ENCODE data around the gene MORN4. TPM values are rescaled to one million over a fixed set of nuclear protein-coding genes. Genes with fewer than 3 reads are reported as not detected.
A peak's percentile ranks its signal among the peaks of the same experiment; 100 is the strongest.

Gene MORN4
- total and polyA plus RNA-seq, 9 of the 15 experiments (the other 6 are each of a cell fraction or from before 2014, with no cell fraction given): 8.3 to 23.9 (median 11.7) TPM

DNA sequence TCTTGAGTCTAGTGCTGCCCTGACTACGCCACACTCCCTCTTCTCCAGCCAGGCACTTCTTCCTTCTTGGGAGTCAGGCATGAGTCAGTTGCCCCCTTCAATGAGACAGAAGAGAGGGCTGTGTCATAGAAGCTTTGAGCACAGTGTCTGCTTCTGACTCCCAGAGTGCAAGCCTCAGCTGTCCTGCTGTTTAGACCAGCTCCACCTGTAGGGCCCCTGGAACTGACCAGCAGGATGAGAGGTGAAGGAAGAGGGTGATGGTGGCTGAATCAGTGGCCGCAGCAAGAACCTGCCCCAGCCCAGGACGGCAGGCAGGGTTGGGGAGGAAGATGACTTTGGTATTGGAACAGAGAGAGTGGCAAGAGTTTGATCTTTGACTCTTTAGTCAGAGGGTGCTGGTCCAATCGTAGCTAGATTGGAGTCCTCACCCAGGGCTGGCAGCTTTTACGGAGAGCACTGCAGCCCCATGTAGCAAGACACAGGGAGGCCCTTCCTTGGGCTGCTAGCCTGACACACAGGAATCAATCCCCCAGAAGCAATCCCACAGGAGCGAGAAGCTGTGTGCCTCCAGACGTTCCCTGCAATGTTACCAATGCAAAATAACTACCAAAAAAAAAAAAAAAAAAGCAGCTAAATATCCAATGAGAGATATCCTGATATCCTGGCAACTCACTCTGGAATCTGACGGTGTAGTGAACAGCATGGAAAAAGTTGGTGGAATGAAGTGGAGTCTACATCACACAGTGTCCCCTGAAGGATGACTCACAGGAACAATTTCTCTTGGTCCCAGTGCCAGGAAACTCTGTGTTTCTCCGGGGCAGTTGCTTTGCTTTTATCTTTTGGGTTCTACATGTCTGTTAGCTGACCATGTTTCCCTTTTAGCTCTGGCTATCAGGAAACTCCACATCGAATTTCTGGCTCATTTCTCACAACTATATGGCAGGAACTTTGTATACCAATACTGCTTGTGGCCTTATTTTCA lies 36.9 kb downstream of the MORN4 start:
- POLR2A ChIA-PET: interaction anchor here (0.9 to 1.4 kb wide), 2 partner anchors 12 to 130 kb away, joined by 3 to 6 read pairs; no protein-coding TSS in a partner anchor
- ATAC-seq: peak; percentile 71
- Histone ChIP-seq H4K20me1 (replicated peaks; ENCODE audit: control insufficient read depth, insufficient read depth, low read length) (no peaks in the 10 kb centered on the region), H3K36me3 (ENCODE audit: control insufficient read depth, insufficient read depth, low read length) (no peaks in the 10 kb centered on the region), H3K9me1 (ENCODE audit: control insufficient read depth, insufficient read depth, low read length) (no peaks in the 10 kb centered on the region), H3K27me3 (ENCODE audit: control insufficient read depth in 2 of 2, insufficient read depth in 2 of 2, low read length in 2 of 2) (no peaks in the 10 kb centered on the region), H3K4me3 (no peak overlapping the region), H3K27ac (ENCODE audit: extremely low read depth, low read depth, low read length) (peak overlapping the region; percentile 22; the same call in 1 of the 3 replicates), H3K4me2 (ENCODE audit: insufficient read depth, low read length) (no peak overlapping the region), H3K79me2 (ENCODE audit: control insufficient read depth, insufficient read depth, low read length) (no peaks in the 10 kb centered on the region), H3K9me3 (replicated peaks; ENCODE audit: control insufficient read depth, insufficient read depth, low read depth, low read length) (no peaks in the 10 kb centered on the region), H3K4me1 (replicated peaks in 1 of 2; ENCODE audit: control insufficient read depth in 2 of 2, insufficient read depth in 2 of 2, low read length in 2 of 2) (peaks cover 17 to 23% of the 10 kb centered on the region in 2 experiments), H3K9ac (ENCODE audit: insufficient read depth in 1 of 2, low read depth in 2 of 2, low read length in 2 of 2) (peak overlapping the region in 1 of 2 experiments; percentile 45; a peak in 2 of 4 replicates), H2AFZ (ENCODE audit: low read depth, low read length) (peak overlapping the region; percentile 86)
- CTCF ChIA-PET (ENCODE audit: low intra/inter-chr PET ratio): no interaction called here
- TF ChIP-seq SMARCE1 (IDR thresholded peaks at IDR 0.05) (0 out of 2 replicates have a peak, but pooled peaks have one; percentile 23), SRSF1 (IDR thresholded peaks at IDR 0.05; ENCODE audit: low read depth, low read length) (no peak), CBFA2T3 (IDR thresholded peaks at IDR 0.05) (peak; percentile 19; the same call in 1 of the 2 replicates), HMGN3 (IDR thresholded peaks at IDR 0.05; ENCODE audit: borderline replicate concordance, extremely low read depth, insufficient read length, low read depth, low read length) (no peak), SMARCA4 (IDR thresholded peaks at IDR 0.05) (peak; percentile 43; the same call in 1 of the 2 replicates), ATF3 (IDR thresholded peaks at IDR 0.05) (peak; percentile 56), ATF3 (CRISPR knock-in tag; conservative IDR thresholded peaks at IDR 0.05) (no peak), ARID1B (IDR thresholded peaks at IDR 0.05) (peak; percentile 37; the same call in 1 of the 2 replicates), JUND (IDR thresholded peaks at IDR 0.05; ENCODE audit: borderline replicate concordance, low read depth, low read length) (peak; percentile 60; the same call in 1 of the 2 replicates), JUND (tag; IDR thresholded peaks at IDR 0.05; ENCODE audit: borderline replicate concordance, low read depth, low read length) (no peak; the same call in 2 of the 3 replicates), FOSL1 (tag; conservative IDR thresholded peaks at IDR 0.05) (peak; percentile 66)
- TF ChIP-seq, protein P1, sequence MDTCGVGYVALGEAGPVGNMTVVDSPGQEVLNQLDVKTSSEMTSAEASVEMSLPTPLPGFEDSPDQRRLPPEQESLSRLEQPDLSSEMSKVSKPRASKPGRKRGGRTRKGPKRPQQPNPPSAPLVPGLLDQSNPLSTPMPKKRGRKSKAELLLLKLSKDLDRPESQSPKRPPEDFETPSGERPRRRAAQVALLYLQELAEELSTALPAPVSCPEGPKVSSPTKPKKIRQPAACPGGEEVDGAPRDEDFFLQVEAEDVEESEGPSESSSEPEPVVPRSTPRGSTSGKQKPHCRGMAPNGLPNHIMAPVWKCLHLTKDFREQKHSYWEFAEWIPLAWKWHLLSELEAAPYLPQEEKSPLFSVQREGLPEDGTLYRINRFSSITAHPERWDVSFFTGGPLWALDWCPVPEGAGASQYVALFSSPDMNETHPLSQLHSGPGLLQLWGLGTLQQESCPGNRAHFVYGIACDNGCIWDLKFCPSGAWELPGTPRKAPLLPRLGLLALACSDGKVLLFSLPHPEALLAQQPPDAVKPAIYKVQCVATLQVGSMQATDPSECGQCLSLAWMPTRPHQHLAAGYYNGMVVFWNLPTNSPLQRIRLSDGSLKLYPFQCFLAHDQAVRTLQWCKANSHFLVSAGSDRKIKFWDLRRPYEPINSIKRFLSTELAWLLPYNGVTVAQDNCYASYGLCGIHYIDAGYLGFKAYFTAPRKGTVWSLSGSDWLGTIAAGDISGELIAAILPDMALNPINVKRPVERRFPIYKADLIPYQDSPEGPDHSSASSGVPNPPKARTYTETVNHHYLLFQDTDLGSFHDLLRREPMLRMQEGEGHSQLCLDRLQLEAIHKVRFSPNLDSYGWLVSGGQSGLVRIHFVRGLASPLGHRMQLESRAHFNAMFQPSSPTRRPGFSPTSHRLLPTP (IDR thresholded peaks at IDR 0.05; ENCODE audit: borderline replicate concordance, extremely low read depth, insufficient read length): no peak
- TF ChIP-seq, protein P2, sequence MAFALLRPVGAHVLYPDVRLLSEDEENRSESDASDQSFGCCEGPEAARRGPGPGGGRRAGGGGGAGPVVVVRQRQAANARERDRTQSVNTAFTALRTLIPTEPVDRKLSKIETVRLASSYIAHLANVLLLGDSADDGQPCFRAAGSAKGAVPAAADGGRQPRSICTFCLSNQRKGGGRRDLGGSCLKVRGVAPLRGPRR (CRISPR knock-in tag; IDR thresholded peaks at IDR 0.05): no peak
- WGBS (ENCODE audit: insufficient coverage, low coverage, missing lambda C conversion rate): 48% methylated on average over 8 of the region's 10 CpGs
- intact Hi-C loops (cut with micrococcal nuclease): no loop called here
- peak in 2 of 4 experiments; percentile 23 to 56 for DNase-seq (ENCODE audit: extremely low read depth in 1 of 4, low spot score in 3 of 4)
- peak; percentile 69 for FAIRE-seq
- BruUV-seq (replicated peaks): no TSS peak
- in situ Hi-C loops (cut with MboI): no loop called here
